K562 (cell line): ENCODE measurements around the gene PIANP. TPM values are rescaled to one million over a fixed set of nuclear protein-coding genes. Genes with fewer than 3 reads are reported as not detected.
A peak's percentile ranks its signal among the peaks of the same experiment; 100 is the strongest.

Source experiments
- ATAC-seq: fragments of 200-7000 bp; cut with Tn5 transposase; 3 replicates; pipeline ENCODE4 v1.9.1; 2020; ENCODE audit warnings: moderate library complexity
- BruUV-seq: library from RNA; stranded (reverse); fragments of 400-500 nt; replicated peaks from 2 replicates; lab custom pipeline; 2021; lab: Mats Ljungman, UMichigan
- CTCF ChIA-PET: fragments of 300-600 bp; formaldehyde crosslinking; extraction: SDS; loops from one replicate; lab custom pipeline; 2021; ENCODE audit warnings: low intra/inter-chr PET ratio; lab: Yijun Ruan, JAX
- POLR2A ChIA-PET: fragments of 300-600, 350-650 bp; sonication (Branson Sonifier 250); formaldehyde crosslinking; extraction: SDS; loops from one replicate; lab custom pipeline; 2021; ENCODE audit warnings: antibody characterized with exemption, inconsistent platforms; lab: Yijun Ruan, JAX
- DNase-seq, 4 experiments: peaks; one replicate each; pipeline versions ENCODE4 v3.0.0 to v3.0.0-alpha.2; 2011 to 2018; ENCODE audit warnings: low spot score in 3 of 4, mixed read lengths in 3 of 4; ENCODE audit errors: extremely low read depth in 1 of 4
- FAIRE-seq: peaks from 2 replicates; lab custom pipeline; 2011; peaks lifted over from hg19 to GRCh38; lab: Jason Lieb, UNC
- H2AFZ ChIP-seq: 2 replicates; pipeline ENCODE4 v1.6.0; 2011; ENCODE audit warnings: low read depth, low read length, control low read depth, inconsistent platforms
- H3K27ac ChIP-seq: fragments of 200-600 bp; 3 replicates; pipeline ENCODE4 v1.8.0; 2011; ENCODE audit warnings: low read depth, mild to moderate bottlenecking, control low read depth, inconsistent platforms, low read length, moderate library complexity, mixed read lengths; ENCODE audit errors: extremely low read depth
- H3K27me3 ChIP-seq, 2 experiments: fragments of 300-600 bp in 1 of 2; 2 replicates in 1 of 2; 3 replicates in 1 of 2; pipeline versions ENCODE4 v1.6.0 to v1.8.0; 2011; ENCODE audit warnings: inconsistent platforms in 2 of 2, low read length in 2 of 2, mild to moderate bottlenecking in 1 of 2, mixed read lengths in 1 of 2, moderate library complexity in 1 of 2; ENCODE audit not compliant: control insufficient read depth in 2 of 2, insufficient read depth in 2 of 2
- H3K36me3 ChIP-seq: fragments of 300-600 bp; 3 replicates; pipeline ENCODE4 v1.8.0; 2011; ENCODE audit warnings: mild to moderate bottlenecking, low read length, inconsistent platforms; ENCODE audit not compliant: control insufficient read depth, insufficient read depth
- H3K4me1 ChIP-seq, 2 experiments: fragments of 200-600 bp in 1 of 2; replicated peaks in 1 of 2; 2 replicates in 1 of 2; 3 replicates in 1 of 2; pipeline versions ENCODE4 v1.5.1 to v1.8.0; 2011; ENCODE audit warnings: inconsistent platforms in 2 of 2, low read length in 2 of 2, mild to moderate bottlenecking in 1 of 2, mixed read lengths in 1 of 2, moderate library complexity in 1 of 2; ENCODE audit not compliant: control insufficient read depth in 2 of 2, insufficient read depth in 2 of 2
- H3K4me2 ChIP-seq: 2 replicates; pipeline ENCODE4 v1.6.1; 2011; ENCODE audit warnings: low read length, control low read depth, inconsistent platforms, mixed read lengths; ENCODE audit not compliant: insufficient read depth
- H3K4me3 ChIP-seq: fragments of 200-600 bp; sonication (generic), shearing (Covaris generic); 2 replicates; pipeline ENCODE4 v1.5.1; 2016; ENCODE audit warnings: control low read depth, inconsistent platforms
- H3K79me2 ChIP-seq: fragments of 200-600 bp; 3 replicates; pipeline ENCODE4 v1.8.0; 2011; ENCODE audit warnings: low read length, inconsistent platforms; ENCODE audit not compliant: control insufficient read depth, insufficient read depth
- H3K9ac ChIP-seq, 2 experiments: 2 replicates each; pipeline versions ENCODE4 v1.6.0 to v1.6.1; 2011; ENCODE audit warnings: low read depth in 2 of 2, low read length in 2 of 2, control low read depth in 1 of 2, inconsistent platforms in 1 of 2, mild to moderate bottlenecking in 1 of 2, mixed read lengths in 1 of 2; ENCODE audit not compliant: insufficient read depth in 1 of 2
- H3K9me1 ChIP-seq: one replicate; pipeline ENCODE4 v1.6.0; 2011; ENCODE audit warnings: inconsistent platforms, mild to moderate bottlenecking, low read length, moderate library complexity; ENCODE audit not compliant: control insufficient read depth, insufficient read depth
- H3K9me3 ChIP-seq: replicated peaks from 2 replicates; pipeline ENCODE4 v1.5.1; 2011; ENCODE audit warnings: low read depth, low read length, inconsistent platforms; ENCODE audit not compliant: control insufficient read depth, insufficient read depth
- H4K20me1 ChIP-seq: replicated peaks from 2 replicates; pipeline ENCODE4 v1.6.1; 2011; ENCODE audit warnings: low read length, inconsistent platforms, mixed read lengths; ENCODE audit not compliant: control insufficient read depth, insufficient read depth
- BACH1 ChIP-seq: fragments of 200-800 bp; sonication (Bioruptor generic); IDR thresholded peaks from 2 replicates; pipeline ENCODE4 v1.6.1; 2016; ENCODE audit warnings: missing genetic modification characterization, missing compliant biosample characterization
- BHLHE40 ChIP-seq: IDR thresholded peaks from 2 replicates; pipeline ENCODE4 v1.6.1; 2011; ENCODE audit warnings: low read length, improper control_type of control experiment
- BRF1 ChIP-seq: IDR thresholded peaks from 3 replicates; pipeline ENCODE4 v1.6.1; 2011; ENCODE audit warnings: borderline replicate concordance, mild to moderate bottlenecking; ENCODE audit not compliant: insufficient read length; ENCODE audit errors: extremely low read depth
- CC2D1A ChIP-seq: fragments of 450-650 bp; IDR thresholded peaks from 2 replicates; pipeline ENCODE4 v1.6.1; 2017; ENCODE audit warnings: mild to moderate bottlenecking
- CHCHD3 ChIP-seq: fragments of 250-450 bp; sonication (Bioruptor Pico); IDR thresholded peaks from 2 replicates; pipeline ENCODE4 v2.1.2; 2022; ENCODE audit warnings: mild to moderate bottlenecking
- CHD1 ChIP-seq: fragments of 200-600 bp; sonication (generic); IDR thresholded peaks from one replicate; pipeline ENCODE4 v1.6.1; 2012; ENCODE audit warnings: mild to moderate bottlenecking, moderate library complexity, low read length, inconsistent platforms
- CTCFL ChIP-seq: IDR thresholded peaks from 2 replicates; pipeline ENCODE4 v1.6.1; 2011; ENCODE audit warnings: borderline replicate concordance, low read depth, mild to moderate bottlenecking, moderate library complexity, low read length; ENCODE audit not compliant: insufficient read depth, poor library complexity, severe bottlenecking
- DIDO1 ChIP-seq: fragments of 450-650 bp; IDR thresholded peaks from 2 replicates; pipeline ENCODE4 v1.6.1; 2016; ENCODE audit warnings: low read depth, missing biosample characterization, missing genetic modification characterization
- E2F3 ChIP-seq: fragments of 250-450 bp; sonication (Bioruptor Pico); IDR thresholded peaks from 2 replicates; pipeline ENCODE4 v1.4.0; 2020; ENCODE audit warnings: mild to moderate bottlenecking
- ELF2 ChIP-seq: fragments of 250-450 bp; sonication (Bioruptor Pico); IDR thresholded peaks from 2 replicates; pipeline ENCODE4 v1.5.0; 2021; ENCODE audit warnings: mild to moderate bottlenecking
- GMEB1 ChIP-seq: fragments of 250-450 bp; sonication (Bioruptor Pico); IDR thresholded peaks from 2 replicates; pipeline ENCODE4 v1.4.0; 2020; ENCODE audit warnings: mild to moderate bottlenecking
- NR3C1 ChIP-seq: sonication (generic); formaldehyde crosslinking; IDR thresholded peaks from 2 replicates; pipeline ENCODE4 v1.8.1; 2022; ENCODE audit warnings: missing genetic modification reagents
- PHB ChIP-seq: fragments of 250-450 bp; sonication (Bioruptor Pico); IDR thresholded peaks from 2 replicates; pipeline ENCODE4 v1.5.0; 2021
- SPI1 ChIP-seq: IDR thresholded peaks from 2 replicates; pipeline ENCODE4 v1.6.1; 2011; ENCODE audit warnings: low read depth, low read length, control low read depth, borderline replicate concordance
- THRB ChIP-seq: fragments of 450-650 bp; formaldehyde crosslinking; conservative IDR thresholded peaks from 2 replicates; pipeline ENCODE4 v1.4.0; 2022; ENCODE audit warnings: mild to moderate bottlenecking, missing genetic modification characterization
- ZBTB2 ChIP-seq: fragments of 450-650 bp; IDR thresholded peaks from 2 replicates; pipeline ENCODE4 v1.6.1; 2016; ENCODE audit warnings: antibody characterized with exemption
- ZNF12 ChIP-seq: sonication (generic); formaldehyde crosslinking; IDR thresholded peaks from 2 replicates; pipeline ENCODE4 v1.4.0; 2020; ENCODE audit warnings: mild to moderate bottlenecking, missing genetic modification reagents
- ZNF408 ChIP-seq: fragments of 250-450 bp; sonication (Bioruptor Pico); IDR thresholded peaks from 2 replicates; pipeline ENCODE4 v1.4.0; 2020; ENCODE audit warnings: low read depth, mild to moderate bottlenecking, moderate library complexity
- WGBS: fragments of 100-300 bp; shearing (Covaris generic); methylation state at CpG from one replicate; pipeline ENCODE4 v1.1.6; 2016; ENCODE audit warnings: low coverage, mixed read lengths; ENCODE audit not compliant: insufficient coverage; ENCODE audit errors: missing lambda C conversion rate; 5-methylcytosine and 5-hydroxymethylcytosine counted together
- in situ Hi-C: fragments of 300-500 bp; cut with MboI; formaldehyde crosslinking; loops from 4 replicates; pipeline ENCODE4 v1.15.0; 2018; ENCODE audit warnings: inconsistent platforms, mixed read lengths
- intact Hi-C: fragments of 100-400 bp; cut with micrococcal nuclease; formaldehyde crosslinking; loops from 2 replicates; pipeline ENCODE4 v1.14.2; 2022
- polyA plus RNA-seq, 8 experiments: library from polyadenylated mRNA; depleted of rRNA in 4 of 8; stranded (reverse) in 5 of 8; unstranded in 3 of 8; fragments of >200 nt; fragmentation: Nextera tagmentation in 2 of 8; fragmentation: Illumina TruSeq in 1 of 8; extraction: Ambion mirVana in 2 of 8; extraction: Trizol in 1 of 8; gene quantifications; 2 replicates each; pipeline versions ENCODE4 v1.2.1 to v1.2.3, GENCODE V29; 2011 to 2014; ENCODE audit warnings: inconsistent platforms in 1 of 8, missing spikeins in 1 of 8
- total RNA-seq, 7 experiments: library from RNA; depleted of rRNA in 6 of 7; stranded (reverse); fragments of >200 nt in 6 of 7; fragmentation: Illumina TruSeq in 2 of 7; extraction: Trizol in 2 of 7; gene quantifications; 2 replicates each; pipeline versions ENCODE4 v1.2.1 to v1.2.3, GENCODE V29; 2011 to 2021; ENCODE audit warnings: low replicate concordance in 1 of 7

PIANP gene
- total and polyA plus RNA-seq, 9 of the 15 experiments (the other 6 are each of a cell fraction or from before 2014, with no cell fraction given), result 0.07 TPM; not detected in 8

GRCh38 chr12:6684609-6685008 is 16.0 kb downstream of the PIANP start:
- WGBS, result 43% methylated on average over 5 of the region's 6 CpGs
- peaks cover 87% of the 10 kb centered on the region for H3K79me2 ChIP-seq
- ChIA-PET POLR2A (interaction anchor here (0.6 to 0.9 kb wide), 2 partner anchors 15 to 23 kb away, joined by 3 read pairs; no protein-coding TSS in a partner anchor), CTCF (interaction anchor here (0.6 to 1.1 kb wide), 3 partner anchors 67 to 121 kb away, joined by 3 to 4 read pairs (median 3); no protein-coding TSS in a partner anchor)
- no peaks in the 10 kb centered on the region for H3K27me3 ChIP-seq
- peaks cover 56% of the 10 kb centered on the region for H3K36me3 ChIP-seq
- H3K9me3 ChIP-seq, result no peaks in the 10 kb centered on the region
- in situ Hi-C loops, result no loop called here
- peak; percentile 27 to 69 (median 31) for DNase-seq
- intact Hi-C loops, result loop anchor here (5.0 kb wide), 2 partner anchors 38 to 132 kb away; partner anchors contain the start of gene COPS7A
- no TSS peak for BruUV-seq
- no peak for ATAC-seq
- no peak overlapping the region for H3K27ac ChIP-seq
- H3K9me1 ChIP-seq, result no peaks in the 10 kb centered on the region
- H4K20me1 ChIP-seq, result no peaks in the 10 kb centered on the region; the same call in 1 of the 2 replicates
- H3K4me3 ChIP-seq, result no peak overlapping the region
- peaks cover 0 to 5% of the 10 kb centered on the region in 2 experiments; a peak in 1 of 5 replicates for H3K4me1 ChIP-seq
- no peak overlapping the region for H3K4me2 ChIP-seq
- FAIRE-seq, result peak; percentile 85
- no peak overlapping the region for H3K9ac ChIP-seq
- H2AFZ ChIP-seq, result no peak overlapping the region
- TF ChIP-seq ELF2 (CRISPR knock-in tag) (no peak), PHB (no peak), SPI1 (no peak), BHLHE40 (no peak), BACH1 (tag) (no peak), CHD1 (no peak), ZNF408 (CRISPR knock-in tag) (no peak), CHCHD3 (no peak), BRF1 (no peak), CC2D1A (no peak), NR3C1 (no peak), ZNF12 (CRISPR knock-in tag) (no peak), GMEB1 (CRISPR knock-in tag) (no peak), E2F3 (CRISPR knock-in tag) (no peak), DIDO1 (tag) (no peak), CTCFL (peak; percentile 52), THRB (no peak), ZBTB2 (no peak)
